B cell (primary cell): ENCODE results near the gene ESRRB. TPM values are rescaled to one million over a fixed set of nuclear protein-coding genes. Genes with fewer than 3 reads are reported as not detected.

ENCODE experiments used
- ATAC-seq: fragments of 200-7000 bp; cut with Tn5 transposase; one replicate; pipeline ENCODE4 v1.10.0; 2021; ENCODE audit warnings: low read depth, mild to moderate bottlenecking, moderate number of reproducible peaks, moderate library complexity
- CTCF ChIA-PET: fragments of 350-600 bp; sonication (Branson Sonifier 250); formaldehyde crosslinking; loops from one replicate; lab custom pipeline; 2021; ENCODE audit warnings: antibody characterized with exemption, inconsistent platforms; lab: Charles Lee
- POLR2A ChIA-PET: fragments of 350-600 bp; sonication (Branson Sonifier 250); formaldehyde crosslinking; loops from one replicate; lab custom pipeline; 2021; ENCODE audit warnings: antibody characterized with exemption; lab: Charles Lee
- DNase-seq: peaks from one replicate; pipeline ENCODE4 v3.0.0; 2013
- H2AFZ ChIP-seq: 2 replicates; pipeline ENCODE4 v1.6.1; 2012; ENCODE audit warnings: mild to moderate bottlenecking, low read depth, low read length; ENCODE audit not compliant: insufficient read depth, poor library complexity, severe bottlenecking
- H3K27ac ChIP-seq, 2 donors: 1 replicate in 1 of 2; 2 replicates in 1 of 2; pipeline ENCODE4 v1.5.1; 2012 to 2013; ENCODE audit warnings: low read length in 2 of 2, mild to moderate bottlenecking in 2 of 2, moderate library complexity in 1 of 2
- H3K27me3 ChIP-seq, 4 experiments: fragments of 200-600 bp in 1 of 4; sonication (generic) in 1 of 4; replicated peaks in 1 of 4; 1 replicate in 2 of 4; 2 replicates in 2 of 4; pipeline versions ENCODE4 v1.6.1 to v1.7.0; 2013 to 2016; ENCODE audit warnings: low read length in 3 of 4, mild to moderate bottlenecking in 2 of 4, mixed read lengths in 1 of 4, moderate library complexity in 1 of 4; ENCODE audit not compliant: insufficient read depth in 4 of 4, control insufficient read depth in 3 of 4; ENCODE audit errors: control extremely low read depth in 1 of 4
- H3K36me3 ChIP-seq, 2 experiments: replicated peaks in 1 of 2; 1 replicate in 1 of 2; 2 replicates in 1 of 2; pipeline versions ENCODE4 v1.6.1 to v1.7.1; 2013; ENCODE audit warnings: low read length in 1 of 2; ENCODE audit not compliant: insufficient read depth in 2 of 2, control insufficient read depth in 1 of 2; ENCODE audit errors: control extremely low read depth in 1 of 2, extremely low read depth in 1 of 2
- H3K4me1 ChIP-seq, 2 donors: fragments of 200-600 bp in 1 of 2; sonication (generic) in 1 of 2; 1 replicate in 1 of 2; 2 replicates in 1 of 2; pipeline versions ENCODE4 v1.5.1 to v1.6.1; 2013 to 2017; ENCODE audit warnings: low read length in 2 of 2; ENCODE audit not compliant: control insufficient read depth in 2 of 2, insufficient read depth in 2 of 2
- H3K4me2 ChIP-seq: replicated peaks from 2 replicates; pipeline ENCODE3; 2012; ENCODE audit warnings: mild to moderate bottlenecking, low read depth, low read length; ENCODE audit not compliant: poor library complexity, severe bottlenecking
- H3K4me3 ChIP-seq, 5 experiments: fragments of 200-600 bp in 1 of 5; sonication (generic) in 1 of 5; 1 replicate in 3 of 5; 2 replicates in 2 of 5; pipeline versions ENCODE4 v1.5.1 to v1.7.0; 2011 to 2016; ENCODE audit warnings: low read length in 4 of 5, mild to moderate bottlenecking in 4 of 5, low read depth in 2 of 5, control low read depth in 1 of 5, moderate library complexity in 1 of 5; ENCODE audit not compliant: insufficient read depth in 1 of 5; ENCODE audit errors: control extremely low read depth in 1 of 5, extremely low read depth in 1 of 5
- H3K79me2 ChIP-seq: fragments of 200-600 bp; sonication (generic); one replicate; pipeline ENCODE4 v1.6.0; 2016; ENCODE audit warnings: low read length; ENCODE audit not compliant: control insufficient read depth, insufficient read depth
- H3K9ac ChIP-seq: fragments of 200-600 bp; sonication (generic); 2 replicates; pipeline ENCODE4 v1.6.1; 2017; ENCODE audit warnings: mild to moderate bottlenecking, low read length, moderate library complexity
- H3K9me3 ChIP-seq, 3 donors: one replicate each; pipeline versions ENCODE4 v1.6.1 to v1.7.1; 2013; ENCODE audit warnings: low read length in 2 of 3; ENCODE audit not compliant: control insufficient read depth in 2 of 3, insufficient read depth in 1 of 3; ENCODE audit errors: control extremely low read depth in 1 of 3
- H4K20me1 ChIP-seq: 2 replicates; pipeline ENCODE4 v1.6.0; 2012; ENCODE audit warnings: mild to moderate bottlenecking, low read length; ENCODE audit not compliant: insufficient read depth, control insufficient read depth, poor library complexity, severe bottlenecking
- H3K27ac Mint-ChIP-seq: one replicate; pipeline ENCODE4 v1.8.0; 2021; ENCODE audit warnings: mixed read lengths
- H3K27me3 Mint-ChIP-seq: one replicate; pipeline ENCODE4 v1.8.0; 2021; ENCODE audit warnings: mixed read lengths
- H3K4me1 Mint-ChIP-seq: one replicate; pipeline ENCODE4 v1.8.0; 2021; ENCODE audit warnings: mixed read lengths
- H3K4me3 Mint-ChIP-seq: one replicate; pipeline ENCODE4 v1.8.0; 2021; ENCODE audit warnings: mixed read lengths
- H3K9me3 Mint-ChIP-seq: one replicate; pipeline ENCODE4 v1.8.0; 2022; ENCODE audit warnings: mixed read lengths; ENCODE audit not compliant: insufficient read depth
- EZH2 ChIP-seq: IDR thresholded peaks from 2 replicates; pipeline ENCODE4 v1.6.1; 2012; ENCODE audit warnings: borderline replicate concordance, low read depth, mild to moderate bottlenecking, moderate library complexity, low read length; ENCODE audit not compliant: insufficient read depth, poor library complexity, severe bottlenecking
- WGBS: methylation state at CpG from one replicate; pipeline ENCODE4 v1.1.5; 2013; ENCODE audit warnings: missing lambda C conversion rate; ENCODE audit not compliant: insufficient coverage; 5-methylcytosine and 5-hydroxymethylcytosine counted together
- intact Hi-C: fragments of 100-400 bp; cut with micrococcal nuclease; formaldehyde crosslinking; loops from one replicate; pipeline ENCODE4 v1.10.0; 2022
- polyA plus RNA-seq: library from polyadenylated mRNA; depleted of rRNA; stranded (reverse); fragments of >200 nt; gene quantifications from 2 replicates; pipeline ENCODE4 v1.2.3, GENCODE V29; 2012
- total RNA-seq, 2 donors: library from RNA; stranded (reverse); fragments of 120-200 nt in 1 of 2; gene quantifications; 1 replicate in 1 of 2; 2 replicates in 1 of 2; pipeline versions ENCODE4 v1.2.3 to v1.2.4, GENCODE V29; 2013 to 2022
- TF ChIP-seq, protein P1 (sequence below): fragments of 200-600 bp; IDR thresholded peaks from one replicate; pipeline ENCODE4 v1.8.0; 2022; ENCODE audit warnings: antibody characterized with exemption, mild to moderate bottlenecking

Gene ESRRB
- total and polyA plus RNA-seq, 2 donors (not counting 1 experiment from before 2014, with no cell fraction given) = 0.13 TPM; not detected in 1

DNA sequence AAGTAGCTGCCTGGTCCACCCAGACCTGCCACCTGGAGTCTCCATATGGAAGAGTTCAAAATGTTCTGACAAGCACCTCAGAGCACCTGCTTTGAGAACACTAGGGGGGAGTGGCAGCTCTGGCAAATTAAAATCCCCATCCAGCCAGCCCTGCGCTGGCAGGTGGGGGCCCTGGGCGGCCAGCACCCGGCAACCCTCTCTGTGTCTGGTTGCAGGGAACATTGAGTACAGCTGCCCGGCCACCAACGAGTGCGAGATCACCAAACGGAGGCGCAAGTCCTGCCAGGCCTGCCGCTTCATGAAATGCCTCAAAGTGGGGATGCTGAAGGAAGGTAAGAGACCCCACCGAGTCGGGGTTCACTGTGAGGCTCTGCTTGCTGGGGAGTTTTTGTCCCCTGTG is 86.4 kb downstream of the ESRRB start:
- Mint-ChIP-seq H3K27ac (no peak overlapping the region), H3K9me3 (no peaks in the 10 kb centered on the region), H3K27me3 (no peaks in the 10 kb centered on the region), H3K4me1 (no peaks in the 10 kb centered on the region), H3K4me3 (no peak overlapping the region)
- DNase-seq (no peak), ATAC-seq (no peak)
- no peak overlapping the region for H2AFZ ChIP-seq
- no peaks in the 10 kb centered on the region for H4K20me1 ChIP-seq
- no peaks in the 10 kb centered on the region for H3K36me3 ChIP-seq
- over 99% methylated on average over 11 of the region's 11 CpGs for WGBS
- no peaks in the 10 kb centered on the region for H3K4me1 ChIP-seq
- H3K27ac ChIP-seq = no peak overlapping the region
- ChIA-PET CTCF (no interaction called here), POLR2A (no interaction called here)
- intact Hi-C loops = no loop called here
- no peaks in the 10 kb centered on the region for H3K79me2 ChIP-seq
- no peaks in the 10 kb centered on the region for H3K9me3 ChIP-seq
- TF ChIP-seq EZH2 = no peak
- TF ChIP-seq, protein P1, sequence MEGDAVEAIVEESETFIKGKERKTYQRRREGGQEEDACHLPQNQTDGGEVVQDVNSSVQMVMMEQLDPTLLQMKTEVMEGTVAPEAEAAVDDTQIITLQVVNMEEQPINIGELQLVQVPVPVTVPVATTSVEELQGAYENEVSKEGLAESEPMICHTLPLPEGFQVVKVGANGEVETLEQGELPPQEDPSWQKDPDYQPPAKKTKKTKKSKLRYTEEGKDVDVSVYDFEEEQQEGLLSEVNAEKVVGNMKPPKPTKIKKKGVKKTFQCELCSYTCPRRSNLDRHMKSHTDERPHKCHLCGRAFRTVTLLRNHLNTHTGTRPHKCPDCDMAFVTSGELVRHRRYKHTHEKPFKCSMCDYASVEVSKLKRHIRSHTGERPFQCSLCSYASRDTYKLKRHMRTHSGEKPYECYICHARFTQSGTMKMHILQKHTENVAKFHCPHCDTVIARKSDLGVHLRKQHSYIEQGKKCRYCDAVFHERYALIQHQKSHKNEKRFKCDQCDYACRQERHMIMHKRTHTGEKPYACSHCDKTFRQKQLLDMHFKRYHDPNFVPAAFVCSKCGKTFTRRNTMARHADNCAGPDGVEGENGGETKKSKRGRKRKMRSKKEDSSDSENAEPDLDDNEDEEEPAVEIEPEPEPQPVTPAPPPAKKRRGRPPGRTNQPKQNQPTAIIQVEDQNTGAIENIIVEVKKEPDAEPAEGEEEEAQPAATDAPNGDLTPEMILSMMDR = no peak
- no peak overlapping the region for H3K4me2 ChIP-seq
- no peaks in the 10 kb centered on the region for H3K27me3 ChIP-seq
- no peak overlapping the region for H3K4me3 ChIP-seq
- no peak overlapping the region for H3K9ac ChIP-seq

DNA sequence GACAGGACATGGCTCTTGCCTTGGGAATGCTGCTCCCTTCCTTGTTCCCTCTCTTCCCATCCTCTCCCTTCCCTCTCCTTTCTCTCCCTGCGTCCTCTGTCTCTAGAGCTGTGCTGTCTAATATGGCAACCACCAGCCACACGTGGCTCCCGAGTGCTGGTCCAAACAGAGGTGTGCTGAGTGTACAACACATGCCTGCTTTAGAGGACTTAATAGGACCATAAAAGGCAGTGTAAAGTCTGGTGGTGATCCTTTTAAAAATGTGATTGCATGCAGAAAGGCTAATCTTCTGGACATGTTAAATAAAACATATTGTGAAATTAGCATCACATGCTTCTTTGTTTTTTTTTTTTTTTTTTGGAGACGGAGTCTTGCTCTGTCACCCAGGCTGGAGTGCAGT is 87.2 kb downstream of the ESRRB start:
- H3K27me3 Mint-ChIP-seq = no peaks in the 10 kb centered on the region
- no peaks in the 10 kb centered on the region for H3K79me2 ChIP-seq
- H3K27ac Mint-ChIP-seq = no peak overlapping the region
- intact Hi-C loops = no loop called here
- no peak overlapping the region for H2AFZ ChIP-seq
- no peak overlapping the region for H3K4me2 ChIP-seq
- no peaks in the 10 kb centered on the region for H4K20me1 ChIP-seq
- H3K36me3 ChIP-seq = no peaks in the 10 kb centered on the region
- TF ChIP-seq EZH2 = no peak
- TF ChIP-seq, protein P1 = no peak
- POLR2A ChIA-PET = no interaction called here
- no peaks in the 10 kb centered on the region for H3K4me1 Mint-ChIP-seq
- H3K9ac ChIP-seq = no peak overlapping the region
- no peak overlapping the region for H3K4me3 Mint-ChIP-seq
- no peaks in the 10 kb centered on the region for H3K4me1 ChIP-seq
- CTCF ChIA-PET = no interaction called here
- H3K27me3 ChIP-seq = no peaks in the 10 kb centered on the region
- no peak for ATAC-seq
- H3K4me3 ChIP-seq = no peak overlapping the region
- no peaks in the 10 kb centered on the region for H3K9me3 Mint-ChIP-seq
- no peak overlapping the region for H3K27ac ChIP-seq
- 84% methylated on average over 4 of the region's 4 CpGs for WGBS
- H3K9me3 ChIP-seq = no peaks in the 10 kb centered on the region
- no peak for DNase-seq
